Left forelimb (tissue), 1 donor: ENCODE measurements around the gene U2AF1L4.

ENCODE experiments used
- DNase-seq: peaks from one replicate; pipeline ENCODE4 v3.0.0-alpha.2; 2018; ENCODE audit warnings: low spot score

Gene U2AF1L4

DNA sequence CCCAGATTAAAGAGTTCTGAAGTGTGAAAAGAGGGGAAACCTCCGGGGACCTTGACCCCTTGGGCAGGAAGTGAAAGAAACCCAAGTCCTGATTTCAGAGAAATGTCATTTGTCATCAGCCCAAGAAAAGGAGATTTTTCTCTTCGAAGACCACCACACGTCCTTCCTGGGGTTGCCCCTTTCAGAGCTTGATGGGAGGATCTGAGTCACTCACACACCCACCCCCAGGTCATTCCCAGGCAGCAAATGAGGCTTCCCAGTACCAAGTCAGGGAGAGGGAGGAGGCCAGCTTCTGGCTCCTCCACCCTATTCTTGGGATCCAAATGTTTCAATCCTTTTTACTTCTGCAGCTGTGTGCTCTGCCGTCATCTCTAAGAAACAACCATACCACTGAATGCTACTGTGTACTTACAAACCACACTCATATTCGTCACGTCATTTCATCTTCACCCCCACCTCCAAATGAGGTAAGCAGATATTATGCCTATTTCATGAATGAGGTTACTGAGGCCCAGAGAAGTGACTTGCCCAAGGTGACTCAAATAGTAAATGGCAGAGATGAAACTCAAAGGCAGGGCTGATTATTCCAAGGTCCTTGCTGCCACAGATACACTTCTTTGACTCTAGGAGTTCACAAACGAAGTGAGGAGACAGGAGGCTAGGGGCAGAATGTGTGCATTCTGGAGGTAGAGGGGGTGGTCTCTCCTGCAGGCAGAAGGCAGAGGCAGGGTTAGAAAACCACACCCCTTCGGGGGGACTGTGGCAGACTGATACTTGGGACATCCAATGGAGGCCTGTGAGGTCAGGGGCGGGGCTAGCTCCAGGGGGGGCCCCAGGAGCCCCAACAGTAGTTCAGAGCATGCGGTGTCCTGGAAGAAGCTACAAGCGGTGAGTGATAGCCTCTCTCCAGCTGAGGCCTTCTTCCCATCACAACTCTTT lies 32.4 kb downstream of the U2AF1L4 start:
- DNase-seq, result no peak

- no peak for DNase-seq
These were observed 34.2 kb downstream of the U2AF1L4 start for GRCh38 chr19:35710784-35711723.

GRCh38 chr19:35708391-35708790 lies 36.8 kb downstream of the U2AF1L4 start:
- DNase-seq, result no peak

- DNase-seq, result no peak
These were observed 41.0 kb downstream of the U2AF1L4 start, which contains the start of gene ZBTB32 for GRCh38 chr19:35704218-35704617. Gene ZBTB32 (plus strand): TSS chr19:35704558. CDS start chr19:35714627, 10,069 bp downstream.

- no peak for DNase-seq
These were observed 41.9 kb downstream of the U2AF1L4 start for GRCh38 chr19:35703343-35703742.

DNA sequence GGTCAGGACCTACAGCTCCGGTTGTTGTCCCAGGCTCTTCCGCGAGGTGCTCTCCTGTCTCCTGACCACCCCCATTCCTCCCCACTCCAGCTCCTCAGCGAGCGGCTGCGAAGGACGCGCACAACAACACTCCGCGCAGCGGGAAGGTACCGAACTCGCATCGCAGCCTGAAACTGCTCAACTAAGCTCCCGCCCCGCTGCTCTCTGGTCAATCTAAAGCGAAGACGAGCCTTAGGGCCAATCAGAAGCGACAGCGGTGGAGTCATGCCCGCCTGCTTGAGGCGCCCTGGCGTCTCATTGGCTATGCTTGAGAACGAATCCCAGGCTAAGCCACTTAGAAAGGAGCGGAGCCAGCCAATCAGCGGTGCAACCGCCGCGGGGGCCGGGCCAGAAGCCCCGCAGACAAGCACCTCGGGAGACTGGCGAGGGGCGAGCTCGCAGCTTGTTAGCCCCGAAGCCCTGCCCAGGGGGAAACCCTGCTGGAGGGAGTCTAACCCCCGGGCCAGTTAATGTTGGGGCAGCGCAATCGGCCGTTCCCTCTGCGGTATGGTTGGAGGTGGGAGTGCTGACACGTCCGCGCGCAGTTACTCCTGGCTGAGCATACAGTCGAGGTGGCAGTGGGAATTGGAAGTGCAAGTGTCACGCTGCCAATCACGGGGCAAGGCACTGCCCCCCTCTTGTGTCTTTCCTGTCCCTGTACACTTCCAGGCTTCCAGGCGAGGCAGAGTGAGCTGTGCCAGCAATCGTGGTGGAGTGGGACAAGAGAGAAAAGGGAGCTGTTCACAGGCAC lies 42.8 kb downstream of the U2AF1L4 start:
- DNase-seq, result peak; percentile 89

DNA sequence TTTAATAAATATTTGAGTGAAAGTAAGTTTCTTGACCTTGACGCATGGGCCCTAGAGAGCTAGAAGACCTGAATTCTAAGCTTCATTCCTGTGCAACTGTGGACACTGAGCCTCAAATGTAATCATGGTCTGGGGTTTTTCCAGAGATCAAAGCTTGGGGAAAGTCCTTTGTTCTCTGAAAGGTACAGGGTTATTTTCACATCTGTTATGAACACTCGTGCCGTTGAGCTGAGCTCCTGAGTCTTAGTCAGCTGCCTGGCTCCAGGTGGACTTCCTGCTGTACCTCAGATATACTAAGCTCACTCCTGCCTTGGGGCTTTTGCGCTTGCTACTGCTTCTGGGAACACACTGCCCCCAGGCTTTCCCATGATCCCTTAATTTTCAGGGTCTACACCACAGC lies 48.4 kb downstream of the U2AF1L4 start:
- no peak for DNase-seq

DNA sequence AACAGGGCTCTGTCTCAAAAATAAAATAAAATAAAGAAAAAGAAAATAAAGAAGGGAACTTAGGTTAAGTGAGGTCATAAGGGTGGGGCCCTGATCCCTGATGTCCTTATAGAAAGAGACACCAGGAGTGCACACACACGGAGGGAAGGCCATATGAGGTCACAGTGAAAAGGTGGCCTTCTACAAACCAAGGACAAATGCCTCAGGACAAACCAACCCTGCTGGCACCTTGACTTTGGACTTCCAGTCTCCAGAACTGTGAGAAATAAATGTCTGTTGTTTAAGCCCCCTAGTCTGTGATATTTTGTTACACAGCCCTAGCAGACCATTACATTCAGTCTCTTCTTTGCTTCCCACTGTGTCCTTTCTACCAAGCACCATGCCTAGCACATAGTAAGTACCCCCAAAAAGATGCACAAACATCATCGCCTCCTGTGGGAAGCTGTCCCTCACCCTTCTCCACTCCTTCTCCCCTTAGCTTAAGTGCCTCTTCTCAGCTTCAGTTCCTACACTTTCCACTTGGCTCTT lies 49.3 kb downstream of the U2AF1L4 start:
- DNase-seq, result no peak

GRCh38 chr19:35693835-35694599 lies 51.2 kb downstream of the U2AF1L4 start:
- DNase-seq, result peak; percentile 85

DNA sequence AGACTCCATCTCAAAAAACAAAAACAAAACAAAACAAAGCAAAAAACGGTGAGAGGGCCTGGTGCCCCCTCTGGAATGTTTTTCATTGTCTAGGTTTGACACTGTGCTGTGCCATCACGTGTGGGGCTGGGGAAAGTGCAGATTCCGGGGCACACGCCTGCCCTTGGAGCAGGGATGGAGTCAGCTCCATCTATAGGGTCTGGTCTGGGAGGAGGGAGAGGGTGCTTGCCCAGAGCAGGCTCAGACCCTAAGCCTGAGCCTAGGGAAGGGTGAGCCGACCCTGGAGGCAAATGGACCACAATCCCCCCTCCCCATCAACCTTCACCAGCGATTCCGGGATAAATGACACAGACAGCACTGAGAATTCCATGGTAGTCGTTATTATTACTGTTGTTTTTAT lies 51.8 kb downstream of the U2AF1L4 start:
- no peak for DNase-seq
